ENCODE measurements around the gene BTBD6. TPM values are rescaled to one million over a fixed set of nuclear protein-coding genes. Genes with fewer than 3 reads are reported as not detected.

Gene BTBD6
- total and polyA plus RNA-seq, 2 experiments from 2014 or later = 2.2 to 11.6 TPM

- Histone ChIP-seq H3K79me2 (replicated peaks; ENCODE audit: insufficient read depth) (no peaks in the 10 kb centered on the region), H3K4me1 (ENCODE audit: insufficient read depth) (no peaks in the 10 kb centered on the region), H4K20me1 (replicated peaks; ENCODE audit: insufficient read depth) (no peaks in the 10 kb centered on the region), H3K9me2 (ENCODE audit: insufficient read depth) (no peaks in the 10 kb centered on the region), H3K27ac (ENCODE audit: low read depth) (no peak overlapping the region), H3F3A (replicated peaks; ENCODE audit: low read depth) (no peaks in the 10 kb centered on the region), H3K4me3 (no peak overlapping the region), H2AFZ (no peak overlapping the region), H3K4me2 (no peak overlapping the region), H3K27me3 (ENCODE audit: insufficient read depth) (no peaks in the 10 kb centered on the region), H3K36me3 (ENCODE audit: insufficient read depth) (no peaks in the 10 kb centered on the region; the same call in 1 of the 2 replicates)
- no peak overlapping the region for H3K27ac Mint-ChIP-seq
- H3K9me3 Mint-ChIP-seq = no peaks in the 10 kb centered on the region
- no peak for TF ChIP-seq EZH2 (IDR thresholded peaks at IDR 0.05; ENCODE audit: low read depth, unreplicated experiment)
- no peak for TF ChIP-seq JUNB (IDR thresholded peaks at IDR 0.05; ENCODE audit: unreplicated experiment)
- no peak for TF ChIP-seq CREB1 (CRISPR knock-in tag; IDR thresholded peaks at IDR 0.05; ENCODE audit: low read depth)
- TF ChIP-seq POLR2AphosphoS5 (IDR thresholded peaks at IDR 0.05; ENCODE audit: low read depth) = no peak
- no peak for TF ChIP-seq EZH2phosphoT487 (IDR thresholded peaks at IDR 0.05; ENCODE audit: unreplicated experiment)
- TF ChIP-seq REST (IDR thresholded peaks at IDR 0.05; ENCODE audit: unreplicated experiment) = no peak
- TF ChIP-seq STAT1 (IDR thresholded peaks at IDR 0.05; ENCODE audit: unreplicated experiment) = no peak
- TF ChIP-seq ZNF114 (CRISPR knock-in tag; IDR thresholded peaks at IDR 0.05) = no peak
- TF ChIP-seq CTCF (conservative IDR thresholded peaks at IDR 0.05; ENCODE audit: low read depth in 2 of 2) = no peak
- TF ChIP-seq NANOG (IDR thresholded peaks at IDR 0.05; ENCODE audit: borderline replicate concordance) = no peak
- TF ChIP-seq ETS1 (IDR thresholded peaks at IDR 0.05) = no peak
- TF ChIP-seq ZNF331 (CRISPR knock-in tag; IDR thresholded peaks at IDR 0.05; ENCODE audit: low read depth) = no peak
- no peak for DNase-seq (ENCODE audit: low spot score)
- no peak for ATAC-seq
- no peaks in the 10 kb centered on the region for H3K4me1 Mint-ChIP-seq
- peaks cover 10% of the 10 kb centered on the region for H3K27me3 Mint-ChIP-seq (ENCODE audit: insufficient read depth, low read depth, poor library complexity)
- H3K36me3 Mint-ChIP-seq (ENCODE audit: low read depth) = peaks cover 12% of the 10 kb centered on the region
- no peak overlapping the region for H3K4me3 Mint-ChIP-seq
Observed at GRCh38 chr14:105220699-105221597, 27.4 kb upstream of the BTBD6 start.
